Ureter (tissue), 1 donor: ENCODE measurements around the gene AFP. TPM values are rescaled to one million over a fixed set of nuclear protein-coding genes. Genes with fewer than 3 reads are reported as not detected.

ENCODE experiments used
- DNase-seq: peaks from one replicate; pipeline ENCODE4 v3.0.0-alpha.2; 2020; ENCODE audit warnings: low spot score
- total RNA-seq: library from RNA; stranded (reverse); gene quantifications from one replicate; pipeline ENCODE4 v1.2.4, GENCODE V29; 2023
- donor health status: DM: yes; HTN: yes; CAD: no.

The AFP gene
- total RNA-seq, 1 donor from 2014 or later: not detected

DNA sequence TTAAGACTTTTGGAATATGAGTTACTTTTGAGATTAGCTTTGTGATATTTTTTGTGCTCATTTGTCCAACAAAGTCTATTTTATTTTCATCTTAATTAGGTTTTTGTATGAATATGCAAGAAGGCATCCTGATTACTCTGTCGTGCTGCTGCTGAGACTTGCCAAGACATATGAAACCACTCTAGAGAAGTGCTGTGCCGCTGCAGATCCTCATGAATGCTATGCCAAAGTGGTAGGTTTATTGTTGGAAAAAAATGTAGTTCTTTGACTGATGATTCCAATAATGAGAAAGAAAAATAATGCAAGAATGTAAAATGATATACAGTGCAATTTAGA is 21.1 kb upstream of the AFP start:
- no peak for DNase-seq

- DNase-seq: no peak
Observed at GRCh38 chr4:73415807-73416238, 20.2 kb upstream of the AFP start.

- no peak for DNase-seq
Observed at GRCh38 chr4:73416423-73417087, 19.5 kb upstream of the AFP start.

- no peak for DNase-seq
Observed at GRCh38 chr4:73417342-73417741, 18.7 kb upstream of the AFP start.

DNA sequence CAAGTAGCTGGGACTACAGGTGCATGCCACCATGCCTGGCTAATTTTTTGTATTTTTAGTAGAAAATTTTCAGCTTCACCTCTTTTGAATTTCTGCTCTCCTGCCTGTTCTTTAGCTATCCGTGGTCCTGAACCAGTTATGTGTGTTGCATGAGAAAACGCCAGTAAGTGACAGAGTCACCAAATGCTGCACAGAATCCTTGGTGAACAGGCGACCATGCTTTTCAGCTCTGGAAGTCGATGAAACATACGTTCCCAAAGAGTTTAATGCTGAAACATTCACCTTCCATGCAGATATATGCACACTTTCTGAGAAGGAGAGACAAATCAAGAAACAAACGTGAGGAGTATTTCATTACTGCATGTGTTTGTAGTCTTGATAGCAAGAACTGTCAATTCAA is 18.0 kb upstream of the AFP start:
- no peak for DNase-seq

DNA sequence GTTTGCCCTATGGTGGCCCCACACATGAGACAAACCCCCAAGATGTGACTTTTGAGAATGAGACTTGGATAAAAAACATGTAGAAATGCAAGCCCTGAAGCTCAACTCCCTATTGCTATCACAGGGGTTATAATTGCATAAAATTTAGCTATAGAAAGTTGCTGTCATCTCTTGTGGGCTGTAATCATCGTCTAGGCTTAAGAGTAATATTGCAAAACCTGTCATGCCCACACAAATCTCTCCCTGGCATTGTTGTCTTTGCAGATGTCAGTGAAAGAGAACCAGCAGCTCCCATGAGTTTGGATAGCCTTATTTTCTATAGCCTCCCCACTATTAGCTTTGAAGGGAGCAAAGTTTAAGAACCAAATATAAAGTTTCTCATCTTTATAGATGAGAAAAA is 17.3 kb upstream of the AFP start:
- no peak for DNase-seq

GRCh38 chr4:73419106-73420038 is 16.6 kb upstream of the AFP start:
- DNase-seq: no peak

DNA sequence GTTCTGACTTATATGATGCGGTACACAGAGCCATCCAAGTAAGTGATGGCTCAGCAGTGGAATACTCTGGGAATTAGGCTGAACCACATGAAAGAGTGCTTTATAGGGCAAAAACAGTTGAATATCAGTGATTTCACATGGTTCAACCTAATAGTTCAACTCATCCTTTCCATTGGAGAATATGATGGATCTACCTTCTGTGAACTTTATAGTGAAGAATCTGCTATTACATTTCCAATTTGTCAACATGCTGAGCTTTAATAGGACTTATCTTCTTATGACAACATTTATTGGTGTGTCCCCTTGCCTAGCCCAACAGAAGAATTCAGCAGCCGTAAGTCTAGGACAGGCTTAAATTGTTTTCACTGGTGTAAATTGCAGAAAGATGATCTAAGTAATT is 15.4 kb upstream of the AFP start:
- DNase-seq: no peak

DNA sequence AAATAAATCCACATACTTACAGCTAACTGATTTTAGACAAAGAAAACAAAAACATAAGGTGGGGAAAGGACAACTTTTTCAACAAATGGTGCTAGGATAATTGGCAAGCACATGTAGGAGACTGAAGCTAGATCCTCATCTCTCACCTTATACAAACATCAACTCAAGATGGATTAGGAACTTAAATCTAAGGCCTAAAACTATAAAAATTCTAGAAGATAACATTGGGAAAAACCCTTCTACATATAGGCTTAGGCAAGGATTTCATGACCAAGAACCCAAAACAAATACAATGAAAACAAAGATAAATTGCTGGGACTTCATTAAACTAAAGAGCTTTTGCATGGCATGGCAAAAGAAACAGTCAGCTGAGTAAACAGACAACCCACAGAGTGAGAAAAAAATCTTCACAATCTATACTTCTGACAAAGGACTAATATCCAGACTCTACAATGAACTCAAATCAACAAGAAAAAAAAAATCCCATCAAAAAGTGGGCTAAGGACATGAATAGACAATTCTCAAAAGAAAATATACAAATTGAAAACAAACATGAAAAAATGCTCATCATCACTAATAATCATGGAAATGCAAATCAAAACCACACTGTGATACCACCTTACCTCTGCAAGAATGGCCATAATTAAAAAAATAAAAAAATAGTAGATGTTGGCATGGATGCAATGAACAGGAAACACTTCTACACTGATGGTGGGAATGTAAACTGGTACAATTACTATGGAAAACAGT is 14.1 kb upstream of the AFP start:
- no peak for DNase-seq

GRCh38 chr4:73422458-73422752 is 13.6 kb upstream of the AFP start:
- no peak for DNase-seq

- DNase-seq: no peak
Observed at GRCh38 chr4:73423184-73423583, 12.8 kb upstream of the AFP start.

- DNase-seq: no peak
Observed at GRCh38 chr4:73426666-73427065, 9.4 kb upstream of the AFP start.

DNA sequence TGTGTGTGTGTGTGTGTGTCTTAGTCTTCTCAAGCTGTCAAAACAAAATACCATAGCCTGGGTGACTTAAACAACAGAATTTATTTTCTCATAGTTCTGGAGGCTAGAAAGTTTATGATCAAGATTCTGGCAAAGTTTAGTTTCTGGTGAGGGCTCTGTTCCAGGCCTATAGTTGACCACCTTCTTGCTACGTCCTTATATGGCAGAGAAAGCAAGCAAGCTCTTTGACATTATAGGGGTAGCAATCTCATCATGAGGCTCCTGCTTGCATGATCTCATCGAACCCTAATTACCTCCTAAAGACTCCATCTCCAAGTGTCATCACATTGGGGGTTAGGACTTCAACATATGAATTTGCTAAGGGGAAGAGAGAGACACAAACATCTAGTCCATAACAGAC is 6.9 kb upstream of the AFP start:
- DNase-seq: no peak

GRCh38 chr4:73429826-73430587 is 6.0 kb upstream of the AFP start:
- no peak for DNase-seq

- DNase-seq: no peak
Observed at GRCh38 chr4:73431813-73432168, 4.2 kb upstream of the AFP start.

- no peak for DNase-seq
Observed at GRCh38 chr4:73432169-73433000, 3.6 kb upstream of the AFP start.

DNA sequence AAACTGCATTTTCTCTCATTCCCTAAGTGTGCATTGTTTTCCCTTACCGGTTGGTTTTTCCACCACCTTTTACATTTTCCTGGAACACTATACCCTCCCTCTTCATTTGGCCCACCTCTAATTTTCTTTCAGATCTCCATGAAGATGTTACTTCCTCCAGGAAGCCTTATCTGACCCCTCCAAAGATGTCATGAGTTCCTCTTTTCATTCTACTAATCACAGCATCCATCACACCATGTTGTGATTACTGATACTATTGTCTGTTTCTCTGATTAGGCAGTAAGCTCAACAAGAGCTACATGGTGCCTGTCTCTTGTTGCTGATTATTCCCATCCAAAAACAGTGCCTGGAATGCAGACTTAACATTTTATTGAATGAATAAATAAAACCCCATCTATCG is 2.9 kb upstream of the AFP start:
- no peak for DNase-seq

GRCh38 chr4:73434311-73434710 is 1.7 kb upstream of the AFP start:
- DNase-seq: no peak

- no peak for DNase-seq
Observed at GRCh38 chr4:73436674-73437557, 895 bp downstream of the AFP start.

DNA sequence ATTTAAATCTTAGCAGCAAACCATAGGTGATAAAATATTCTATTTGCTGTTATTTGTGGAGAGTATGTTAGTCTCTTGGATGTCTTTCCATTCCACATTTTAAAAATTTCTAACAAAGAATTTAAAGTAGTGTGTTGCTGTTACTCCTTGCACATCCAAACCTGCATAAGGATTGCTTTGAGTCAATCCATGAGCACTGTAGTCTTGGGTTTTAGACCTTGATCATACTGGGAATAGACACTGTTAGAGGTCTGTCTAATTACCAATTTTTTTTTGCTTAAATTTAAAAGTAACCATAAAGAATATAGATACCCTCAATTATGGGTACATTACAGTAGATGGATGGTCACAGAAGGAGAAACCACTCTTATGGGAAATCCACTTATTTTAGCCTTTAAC is 1.5 kb downstream of the AFP start:
- DNase-seq: no peak
